CD4-positive, CD25-positive, alpha-beta regulatory T cell (primary cell): ENCODE data around the gene SLC52A3. TPM values are rescaled to one million over a fixed set of nuclear protein-coding genes. Genes with fewer than 3 reads are reported as not detected.
"Not testable (repeated sequence)": the region's sequence is repeated elsewhere in the genome, so short reads cannot be mapped to it uniquely, and the experiment has no call there.

Experiments used
- ATAC-seq, 2 donors: fragments of 150-1000 bp; cut with Tn5 transposase; one replicate each; pipeline ENCODE4 v1.10.0; 2021; ENCODE audit warnings: low read depth in 2 of 2, moderate number of reproducible peaks in 2 of 2, moderate library complexity in 1 of 2
- DNase-seq, 3 donors: peaks; one replicate each; pipeline versions ENCODE4 v3.0.0 to v3.0.0-alpha.2; 2012 to 2022; ENCODE audit warnings: mixed read lengths in 1 of 3
- H3K27ac ChIP-seq: one replicate; pipeline ENCODE4 v1.7.0; 2013; ENCODE audit warnings: mild to moderate bottlenecking, low read length; ENCODE audit not compliant: insufficient read depth, poor library complexity, severe bottlenecking
- H3K27me3 ChIP-seq: one replicate; pipeline ENCODE4 v1.7.0; 2013; ENCODE audit warnings: low read length; ENCODE audit not compliant: control insufficient read depth, insufficient read depth
- H3K36me3 ChIP-seq: one replicate; pipeline ENCODE4 v1.7.0; 2013; ENCODE audit warnings: mild to moderate bottlenecking, low read length, moderate library complexity; ENCODE audit not compliant: control insufficient read depth, insufficient read depth
- H3K4me1 ChIP-seq: 2 replicates; pipeline ENCODE4 v1.7.0; 2013; ENCODE audit warnings: mild to moderate bottlenecking, low read length; ENCODE audit not compliant: insufficient read depth, control insufficient read depth, poor library complexity, severe bottlenecking
- H3K4me3 ChIP-seq: one replicate; pipeline ENCODE4 v1.7.0; 2013; ENCODE audit warnings: low read depth, mild to moderate bottlenecking, low read length, moderate library complexity
- H3K9me3 ChIP-seq, 2 experiments: 1 replicate in 1 of 2; 2 replicates in 1 of 2; pipeline ENCODE4 v1.7.0; 2013; ENCODE audit warnings: low read length in 2 of 2, mild to moderate bottlenecking in 1 of 2, moderate library complexity in 1 of 2; ENCODE audit not compliant: control insufficient read depth in 2 of 2
- H3K27ac Mint-ChIP-seq, 3 donors: one replicate each; pipeline ENCODE4 v1.8.0; 2020 to 2022; ENCODE audit warnings: mild to moderate bottlenecking in 3 of 3, mixed read lengths in 3 of 3, moderate library complexity in 2 of 3
- H3K27me3 Mint-ChIP-seq: one replicate; pipeline ENCODE4 v1.8.0; 2022; ENCODE audit warnings: mild to moderate bottlenecking, mixed read lengths
- H3K36me3 Mint-ChIP-seq: one replicate; pipeline ENCODE4 v1.8.0; 2020; ENCODE audit warnings: mixed read lengths
- H3K4me1 Mint-ChIP-seq, 4 donors: one replicate each; pipeline ENCODE4 v1.8.0; 2020 to 2022; ENCODE audit warnings: mixed read lengths in 4 of 4, mild to moderate bottlenecking in 1 of 4
- H3K4me3 Mint-ChIP-seq, 4 donors: one replicate each; pipeline ENCODE4 v1.8.0; 2020 to 2022; ENCODE audit warnings: mild to moderate bottlenecking in 4 of 4, mixed read lengths in 4 of 4, moderate library complexity in 3 of 4
- H3K9me3 Mint-ChIP-seq, 7 donors: one replicate each; pipeline ENCODE4 v1.8.0; 2020 to 2022; ENCODE audit warnings: mixed read lengths in 7 of 7, mild to moderate bottlenecking in 3 of 7, moderate library complexity in 2 of 7
- polyA plus RNA-seq, 4 donors: library from polyadenylated mRNA; unstranded; fragments of 300-500 nt; fragmentation: Illumina TruSeq; gene quantifications; one replicate each; pipeline ENCODE4 v1.2.3, GENCODE V29; 2021
- total RNA-seq: library from RNA; stranded (reverse); gene quantifications from one replicate; pipeline ENCODE4 v1.2.3, GENCODE V29; 2022

Gene SLC52A3
- total RNA-seq (not detected), polyA plus RNA-seq (not detected)

DNA sequence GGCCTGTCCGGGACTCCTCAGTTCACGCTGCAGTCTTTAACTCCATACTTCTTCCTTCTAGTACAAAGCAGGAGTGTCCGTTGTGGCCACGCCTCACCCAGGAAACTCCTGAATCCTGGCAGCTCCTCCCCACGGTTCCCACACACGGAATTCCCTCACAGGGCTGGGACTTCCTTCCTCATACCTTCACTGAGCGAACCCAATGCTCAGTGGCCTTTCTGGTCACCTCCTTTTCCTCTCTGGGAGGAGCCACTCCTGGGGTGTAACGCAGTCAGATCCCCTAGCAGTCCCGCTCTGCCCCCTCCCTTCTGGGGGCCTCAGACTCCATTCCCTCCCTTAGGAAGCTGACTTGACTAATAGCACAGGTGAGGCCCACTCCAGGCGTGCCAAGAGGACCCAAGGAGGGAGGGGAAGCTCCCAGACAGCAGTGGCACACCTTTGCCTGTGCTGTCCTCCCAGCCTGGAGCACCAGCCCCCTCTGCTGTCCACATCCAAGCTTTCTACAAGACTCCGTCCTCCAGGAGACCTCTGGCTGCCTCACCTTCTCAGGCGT lies at the start of gene SLC52A3:
TSS of gene SLC52A3 (minus strand) at position 75 of the 553 bp plus-strand sequence. CDS start 2,726 bp downstream, outside the sequence.
- no peak for ATAC-seq
- no peak within 1 kb of the TSS for H3K4me3 ChIP-seq
- Mint-ChIP-seq H3K27me3 (peaks cover 17% of the 10 kb centered on the region), H3K4me3 (no peak within 1 kb of the TSS), H3K27ac (no peak within 1 kb of the TSS), H3K36me3 (no peaks in the 10 kb centered on the region), H3K9me3 (peaks cover 0 to 2% (median 0%) of the 10 kb centered on the region in 7 donors), H3K4me1 (no peaks in the 10 kb centered on the region)
- H3K27ac ChIP-seq: no peak within 1 kb of the TSS
- no peaks in the 10 kb centered on the region for H3K36me3 ChIP-seq
- DNase-seq: no peak
- no peaks in the 10 kb centered on the region for H3K4me1 ChIP-seq
- no peaks in the 10 kb centered on the region for H3K9me3 ChIP-seq
- H3K27me3 ChIP-seq: no peaks in the 10 kb centered on the region

DNA sequence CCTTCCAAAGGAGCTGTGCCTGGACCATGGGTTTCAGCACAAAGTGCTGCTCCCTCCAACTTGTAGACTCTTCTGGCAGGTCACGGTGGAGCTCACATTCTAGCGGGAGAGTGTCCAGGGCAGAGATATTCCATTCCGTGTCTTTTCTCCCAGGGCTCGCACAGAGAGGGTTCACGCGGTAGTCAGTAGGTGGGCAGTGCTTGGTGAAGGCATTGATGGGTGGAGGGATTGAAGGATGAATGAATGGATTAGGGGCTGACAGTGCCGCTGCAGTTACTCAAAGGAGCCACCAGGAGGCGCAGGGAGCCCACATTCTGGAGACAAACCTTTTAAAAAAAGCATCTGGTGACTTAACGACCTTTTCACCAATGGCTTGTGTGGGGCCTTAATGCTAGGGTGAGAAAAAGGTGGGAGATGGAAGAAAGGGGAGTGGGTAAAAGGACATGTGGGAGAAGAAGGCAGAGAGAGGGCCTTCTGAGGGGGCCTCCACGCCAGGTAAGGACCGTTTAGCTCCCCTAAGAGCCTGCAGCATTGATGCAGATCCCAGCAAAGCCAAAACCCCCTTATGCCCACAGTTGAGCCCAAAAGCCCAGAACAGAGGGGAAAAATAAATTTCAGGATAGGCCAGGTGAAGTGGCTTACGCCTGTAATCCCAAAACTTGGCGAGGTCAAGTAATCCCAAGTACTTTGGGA lies 47.8 kb upstream of the SLC52A3 start:
- H3K36me3 Mint-ChIP-seq: no peaks in the 10 kb centered on the region
- DNase-seq (peak; percentile 54 to 75 (median 73)), ATAC-seq (peak in 1 of 2 donors; percentile 43)
- peaks cover 0 to 6% (median 3%) of the 10 kb centered on the region in 4 donors for H3K4me1 Mint-ChIP-seq
- Histone ChIP-seq H3K36me3 (no peaks in the 10 kb centered on the region), H3K27ac (no peak overlapping the region), H3K4me3 (no peak overlapping the region), H3K27me3 (no peaks in the 10 kb centered on the region), H3K9me3 (no peaks in the 10 kb centered on the region), H3K4me1 (peaks cover 3% of the 10 kb centered on the region)
- H3K27ac Mint-ChIP-seq: peak overlapping the region in 1 of 3 donors; percentile 12
- no peak overlapping the region for H3K4me3 Mint-ChIP-seq
- H3K9me3 Mint-ChIP-seq: peaks cover 0 to 1% (median 0%) of the 10 kb centered on the region in 7 donors
- H3K27me3 Mint-ChIP-seq: peaks cover 7% of the 10 kb centered on the region

DNA sequence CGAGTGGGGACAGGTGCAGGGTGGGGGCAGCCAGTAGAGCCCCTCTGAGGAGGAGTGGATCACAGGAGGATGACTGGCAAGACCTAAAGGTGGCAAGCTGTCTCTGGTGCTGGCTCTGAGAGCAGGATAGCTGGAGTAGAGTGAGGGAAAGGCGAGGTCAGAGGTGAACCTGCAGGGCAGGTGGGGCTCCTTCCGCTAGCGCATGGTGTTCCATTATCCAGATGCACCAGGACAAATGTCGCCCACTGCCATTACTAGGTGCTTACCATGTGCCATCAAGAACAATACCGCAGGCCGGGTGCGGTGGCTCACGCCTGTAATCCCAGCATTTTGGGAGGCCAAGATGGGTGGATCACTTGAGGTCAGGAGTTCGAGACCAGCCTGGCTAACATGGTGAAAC lies 46.9 kb upstream of the SLC52A3 start:
- Mint-ChIP-seq H3K36me3 (no peaks in the 10 kb centered on the region), H3K4me1 (peaks cover 0 to 6% (median 3%) of the 10 kb centered on the region in 4 donors), H3K4me3 (no peak overlapping the region), H3K27me3 (peaks cover 7% of the 10 kb centered on the region), H3K9me3 (no peaks in the 10 kb centered on the region), H3K27ac (peak overlapping the region in 1 of 3 donors; percentile 89)
- no peaks in the 10 kb centered on the region for H3K9me3 ChIP-seq
- no peak for DNase-seq
- no peak overlapping the region for H3K27ac ChIP-seq
- no peaks in the 10 kb centered on the region for H3K27me3 ChIP-seq
- no peak overlapping the region for H3K4me3 ChIP-seq
- H3K4me1 ChIP-seq: peaks cover 3% of the 10 kb centered on the region
- no peak for ATAC-seq
- no peaks in the 10 kb centered on the region for H3K36me3 ChIP-seq

DNA sequence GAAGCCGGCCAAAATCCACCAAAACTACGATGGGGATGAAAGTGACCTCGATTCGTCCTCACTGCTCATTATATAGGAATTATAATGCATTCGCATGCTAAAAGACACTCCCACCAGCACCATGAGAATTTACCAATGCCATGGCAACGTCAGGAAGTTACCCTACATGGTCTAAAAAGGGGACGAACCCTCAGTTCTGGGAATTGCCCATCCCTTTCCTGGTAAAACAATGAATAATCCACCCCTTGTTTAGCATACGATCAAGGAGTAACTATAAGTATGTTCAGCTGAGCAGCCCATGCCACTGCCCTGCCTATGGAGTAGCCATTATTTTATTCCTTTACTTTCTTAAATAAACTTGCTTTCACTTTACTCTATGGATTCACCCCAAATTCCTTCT lies 45.1 kb upstream of the SLC52A3 start:
- H3K27me3 ChIP-seq: peaks cover 7% of the 10 kb centered on the region
- no peak for ATAC-seq

DNA sequence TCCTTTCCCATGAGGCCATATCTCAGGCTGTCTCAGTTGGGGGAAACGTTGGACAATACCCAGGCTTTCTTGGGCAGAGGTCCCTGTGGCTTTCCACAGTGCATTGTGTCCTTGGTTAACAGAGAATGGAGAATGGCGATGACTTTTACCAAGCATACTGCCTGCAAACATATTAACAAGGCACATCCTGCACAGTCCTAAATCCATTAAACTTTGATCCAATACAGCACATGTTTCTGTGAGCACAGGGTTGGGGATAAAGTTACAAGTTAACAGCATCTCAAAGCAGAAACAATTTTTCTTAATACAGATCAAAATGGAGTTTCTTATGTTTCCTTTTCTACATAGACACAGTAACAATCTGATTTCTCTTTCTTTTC lies 44.1 kb upstream of the SLC52A3 start:
- not testable (repeated sequence) for H3K4me3 ChIP-seq, H3K4me1 ChIP-seq, H3K9me3 ChIP-seq, H3K4me3 Mint-ChIP-seq, ATAC-seq, H3K36me3 Mint-ChIP-seq, H3K4me1 Mint-ChIP-seq, H3K27me3 Mint-ChIP-seq, DNase-seq, H3K27ac ChIP-seq, H3K27ac Mint-ChIP-seq, H3K27me3 ChIP-seq, H3K9me3 Mint-ChIP-seq, H3K36me3 ChIP-seq

More for the DNA sequence above, 45.1 kb upstream of the SLC52A3 start:
- DNase-seq: no peak
- Histone ChIP-seq H3K4me3 (no peak overlapping the region), H3K9me3 (no peaks in the 10 kb centered on the region), H3K27ac (no peak overlapping the region), H3K4me1 (no peaks in the 10 kb centered on the region), H3K36me3 (no peaks in the 10 kb centered on the region)
- Mint-ChIP-seq H3K4me3 (no peak overlapping the region), H3K36me3 (no peaks in the 10 kb centered on the region), H3K27me3 (peaks cover 7% of the 10 kb centered on the region), H3K9me3 (peaks cover 0 to 5% (median 0%) of the 10 kb centered on the region in 7 donors), H3K27ac (no peak overlapping the region), H3K4me1 (peaks cover 0 to 2% (median 0%) of the 10 kb centered on the region in 4 donors)

DNA sequence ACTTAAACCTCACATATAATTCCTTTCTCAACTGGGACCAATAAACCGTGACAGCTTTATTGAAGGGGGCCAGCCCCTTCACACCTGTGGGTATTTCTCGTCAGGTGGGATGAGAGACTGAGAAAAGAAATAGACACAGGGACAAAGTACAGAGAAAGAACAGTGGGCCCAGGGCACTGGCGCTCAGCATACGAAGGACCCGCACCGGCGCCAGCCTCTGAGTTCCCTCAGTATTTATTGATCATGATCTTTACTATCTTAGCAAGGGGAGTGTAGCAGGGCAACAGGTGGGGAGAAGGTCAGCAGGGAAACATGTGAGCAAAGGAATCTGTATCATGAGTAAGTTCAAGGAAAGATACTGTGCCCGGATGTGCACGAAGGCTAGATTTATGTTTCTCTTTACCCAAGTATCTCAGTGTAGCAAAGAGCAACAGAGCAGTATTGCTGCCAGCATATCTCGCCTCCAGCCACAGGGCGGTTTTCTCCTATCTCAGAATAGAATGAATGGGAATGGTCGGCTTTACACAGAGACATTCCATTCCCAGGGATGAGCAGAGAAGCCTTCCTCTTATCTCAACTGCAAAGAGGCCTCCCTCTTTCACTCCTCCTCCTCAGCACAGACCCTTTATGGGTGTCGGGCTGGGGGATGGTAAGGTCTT lies 43.6 kb upstream of the SLC52A3 start:
- H3K36me3 ChIP-seq, H3K9me3 ChIP-seq, H3K27ac Mint-ChIP-seq, H3K4me1 ChIP-seq, H3K36me3 Mint-ChIP-seq, H3K27me3 Mint-ChIP-seq, H3K4me1 Mint-ChIP-seq, H3K27me3 ChIP-seq, ATAC-seq, H3K27ac ChIP-seq, H3K4me3 ChIP-seq, H3K9me3 Mint-ChIP-seq, DNase-seq: not testable (repeated sequence)
- H3K4me3 Mint-ChIP-seq: peak overlapping the region in 1 of 4 donors; percentile 23

DNA sequence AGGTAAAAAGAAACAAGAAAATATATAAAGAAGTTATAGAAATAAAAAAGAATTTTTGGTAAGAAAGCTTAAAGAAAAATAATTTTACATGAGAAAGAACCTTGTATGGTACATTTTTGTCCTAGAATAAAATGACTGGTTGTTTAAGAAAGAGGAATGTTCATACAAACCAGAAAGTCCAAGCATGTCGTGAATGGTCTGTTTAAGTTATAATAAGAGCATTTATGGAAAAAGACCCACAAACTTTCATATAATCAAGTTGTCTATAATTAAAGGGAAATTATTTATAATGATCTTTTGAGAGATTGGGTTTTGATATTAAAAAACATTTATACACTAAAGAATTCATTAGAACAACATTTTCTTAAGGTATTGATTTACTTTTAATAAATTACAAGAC lies 37.4 kb upstream of the SLC52A3 start:
- H3K27me3 Mint-ChIP-seq: peaks cover 11% of the 10 kb centered on the region
- no peak for ATAC-seq

More for the DNA sequence above, 37.4 kb upstream of the SLC52A3 start:
- Histone ChIP-seq H3K9me3 (peaks cover 4 to 14% of the 10 kb centered on the region in 2 experiments), H3K4me1 (no peaks in the 10 kb centered on the region), H3K27ac (no peak overlapping the region), H3K4me3 (no peak overlapping the region), H3K36me3 (no peaks in the 10 kb centered on the region), H3K27me3 (peaks cover 7% of the 10 kb centered on the region)
- DNase-seq: no peak
- H3K9me3 Mint-ChIP-seq: peaks cover 0 to 10% (median 6%) of the 10 kb centered on the region in 7 donors
- H3K4me3 Mint-ChIP-seq: no peak overlapping the region
- no peaks in the 10 kb centered on the region for H3K4me1 Mint-ChIP-seq
- no peak overlapping the region for H3K27ac Mint-ChIP-seq
- no peaks in the 10 kb centered on the region for H3K36me3 Mint-ChIP-seq
